Hepatocyte (in vitro differentiated cells): ENCODE results near the gene GPAT3. TPM values are rescaled to one million over a fixed set of nuclear protein-coding genes. Genes with fewer than 3 reads are reported as not detected.

Source experiments
- DNase-seq: peaks from one replicate; pipeline ENCODE4 v3.0.0-alpha.2; 2016; ENCODE audit warnings: low spot score
- H2AFZ ChIP-seq: fragments of 200-600 bp; sonication (generic); 2 replicates; pipeline ENCODE4 v1.6.0; 2016; ENCODE audit warnings: antibody characterized with exemption, mild to moderate bottlenecking
- H3K27ac ChIP-seq: fragments of 200-600 bp; sonication (generic); 2 replicates; pipeline ENCODE4 v1.5.1; 2016; ENCODE audit warnings: mild to moderate bottlenecking
- H3K27me3 ChIP-seq: fragments of 200-600 bp; sonication (generic); 2 replicates; pipeline ENCODE4 v1.6.1; 2016
- H3K36me3 ChIP-seq: fragments of 200-600 bp; sonication (generic); replicated peaks from 2 replicates; pipeline ENCODE4 v1.5.1; 2016; ENCODE audit warnings: low read depth; ENCODE audit not compliant: insufficient read depth
- H3K4me1 ChIP-seq: fragments of 200-600 bp; sonication (generic); 2 replicates; pipeline ENCODE4 v1.5.1; 2016; ENCODE audit warnings: mild to moderate bottlenecking, moderate library complexity; ENCODE audit not compliant: insufficient read depth
- H3K4me2 ChIP-seq: fragments of 200-600 bp; sonication (generic); 2 replicates; pipeline ENCODE4 v1.6.0; 2016
- H3K4me3 ChIP-seq: fragments of 200-600 bp; sonication (generic); 2 replicates; pipeline ENCODE4 v1.5.1; 2016; ENCODE audit warnings: mild to moderate bottlenecking
- H3K79me2 ChIP-seq: fragments of 200-600 bp; sonication (generic); 2 replicates; pipeline ENCODE4 v1.6.0; 2017; ENCODE audit warnings: mild to moderate bottlenecking
- H3K9me2 ChIP-seq: fragments of 200-600 bp; sonication (generic); replicated peaks from 2 replicates; pipeline ENCODE4 v1.6.0; 2017; ENCODE audit warnings: mild to moderate bottlenecking; ENCODE audit not compliant: insufficient read depth
- H3K9me3 ChIP-seq: fragments of 200-600 bp; sonication (generic); 2 replicates; pipeline ENCODE4 v1.5.1; 2016; ENCODE audit warnings: low read depth, mild to moderate bottlenecking
- H4K20me1 ChIP-seq: fragments of 200-600 bp; sonication (generic); 2 replicates; pipeline ENCODE4 v1.6.0; 2016; ENCODE audit warnings: mild to moderate bottlenecking; ENCODE audit not compliant: insufficient read depth, poor library complexity, severe bottlenecking
- EZH2 ChIP-seq: fragments of 200-600 bp; sonication (generic); IDR thresholded peaks from 2 replicates; pipeline ENCODE4 v1.6.1; 2016; ENCODE audit warnings: antibody characterized with exemption, mild to moderate bottlenecking, borderline replicate concordance
- EZH2phosphoT487 ChIP-seq: fragments of 200-600 bp; sonication (generic); IDR thresholded peaks from one replicate; pipeline ENCODE4 v1.6.1; 2018; ENCODE audit warnings: antibody characterized with exemption, mild to moderate bottlenecking, low read depth, moderate library complexity; ENCODE audit not compliant: unreplicated experiment, severe bottlenecking
- WGBS: methylation state at CpG from one replicate; pipeline ENCODE4 v1.1.6; 2016; ENCODE audit warnings: low lambda C conversion rate; ENCODE audit errors: missing lambda C conversion rate; 5-methylcytosine and 5-hydroxymethylcytosine counted together
- polyA plus RNA-seq: library from polyadenylated mRNA; unstranded; fragments of >200 nt; fragmentation: Nextera tagmentation; extraction: Ambion mirVana; gene quantifications from 2 replicates; pipeline ENCODE4 v1.2.1, GENCODE V29; 2016
- total RNA-seq: library from RNA; depleted of rRNA; stranded (reverse); fragments of >200 nt; gene quantifications from 2 replicates; pipeline ENCODE4 v1.2.3, GENCODE V29; 2014
- TF ChIP-seq, protein P1 (sequence below): fragments of 200-600 bp; sonication (generic); IDR thresholded peaks from 2 replicates; pipeline ENCODE4 v1.5.1; 2016; ENCODE audit warnings: antibody characterized with exemption, mild to moderate bottlenecking; ENCODE audit not compliant: poor library complexity

GPAT3 gene
- total and polyA plus RNA-seq, 2 experiments from 2014 or later: 3.3 to 4.4 TPM

DNA sequence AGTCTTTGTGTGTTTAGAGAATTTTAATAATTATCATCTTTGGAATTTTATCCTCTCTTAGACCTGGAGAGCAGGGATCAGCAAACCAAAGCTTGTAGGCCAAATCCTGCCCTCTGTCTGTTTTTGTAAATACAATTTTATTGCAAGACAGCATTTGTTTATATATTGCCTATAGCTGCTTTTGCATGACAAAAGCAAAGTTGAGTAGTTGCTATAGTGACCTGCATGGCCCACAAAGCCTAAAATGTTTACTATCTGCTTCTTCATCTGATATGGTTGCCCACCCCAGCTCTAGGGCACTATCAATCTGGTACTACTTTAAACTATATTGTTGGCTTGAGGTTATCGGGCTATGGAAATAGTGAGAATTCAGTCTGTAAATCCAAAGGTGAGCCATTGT, 80.3 kb downstream of the GPAT3 start:
- no peak for TF ChIP-seq EZH2
- TF ChIP-seq, protein P1, sequence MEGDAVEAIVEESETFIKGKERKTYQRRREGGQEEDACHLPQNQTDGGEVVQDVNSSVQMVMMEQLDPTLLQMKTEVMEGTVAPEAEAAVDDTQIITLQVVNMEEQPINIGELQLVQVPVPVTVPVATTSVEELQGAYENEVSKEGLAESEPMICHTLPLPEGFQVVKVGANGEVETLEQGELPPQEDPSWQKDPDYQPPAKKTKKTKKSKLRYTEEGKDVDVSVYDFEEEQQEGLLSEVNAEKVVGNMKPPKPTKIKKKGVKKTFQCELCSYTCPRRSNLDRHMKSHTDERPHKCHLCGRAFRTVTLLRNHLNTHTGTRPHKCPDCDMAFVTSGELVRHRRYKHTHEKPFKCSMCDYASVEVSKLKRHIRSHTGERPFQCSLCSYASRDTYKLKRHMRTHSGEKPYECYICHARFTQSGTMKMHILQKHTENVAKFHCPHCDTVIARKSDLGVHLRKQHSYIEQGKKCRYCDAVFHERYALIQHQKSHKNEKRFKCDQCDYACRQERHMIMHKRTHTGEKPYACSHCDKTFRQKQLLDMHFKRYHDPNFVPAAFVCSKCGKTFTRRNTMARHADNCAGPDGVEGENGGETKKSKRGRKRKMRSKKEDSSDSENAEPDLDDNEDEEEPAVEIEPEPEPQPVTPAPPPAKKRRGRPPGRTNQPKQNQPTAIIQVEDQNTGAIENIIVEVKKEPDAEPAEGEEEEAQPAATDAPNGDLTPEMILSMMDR: no peak
- no peak for TF ChIP-seq EZH2phosphoT487
- H3K4me1 ChIP-seq: peaks cover 8% of the 10 kb centered on the region
- no peak overlapping the region for H2AFZ ChIP-seq
- no peaks in the 10 kb centered on the region for H4K20me1 ChIP-seq
- no peaks in the 10 kb centered on the region for H3K9me2 ChIP-seq
- no peaks in the 10 kb centered on the region for H3K36me3 ChIP-seq
- no peak overlapping the region for H3K4me3 ChIP-seq
- H3K79me2 ChIP-seq: no peaks in the 10 kb centered on the region
- DNase-seq: no peak
- no peak overlapping the region for H3K27ac ChIP-seq
- H3K27me3 ChIP-seq: no peaks in the 10 kb centered on the region
- no peaks in the 10 kb centered on the region for H3K9me3 ChIP-seq
- H3K4me2 ChIP-seq: no peak overlapping the region
- 0% methylated on average over 1 of the region's 1 CpG for WGBS

DNA sequence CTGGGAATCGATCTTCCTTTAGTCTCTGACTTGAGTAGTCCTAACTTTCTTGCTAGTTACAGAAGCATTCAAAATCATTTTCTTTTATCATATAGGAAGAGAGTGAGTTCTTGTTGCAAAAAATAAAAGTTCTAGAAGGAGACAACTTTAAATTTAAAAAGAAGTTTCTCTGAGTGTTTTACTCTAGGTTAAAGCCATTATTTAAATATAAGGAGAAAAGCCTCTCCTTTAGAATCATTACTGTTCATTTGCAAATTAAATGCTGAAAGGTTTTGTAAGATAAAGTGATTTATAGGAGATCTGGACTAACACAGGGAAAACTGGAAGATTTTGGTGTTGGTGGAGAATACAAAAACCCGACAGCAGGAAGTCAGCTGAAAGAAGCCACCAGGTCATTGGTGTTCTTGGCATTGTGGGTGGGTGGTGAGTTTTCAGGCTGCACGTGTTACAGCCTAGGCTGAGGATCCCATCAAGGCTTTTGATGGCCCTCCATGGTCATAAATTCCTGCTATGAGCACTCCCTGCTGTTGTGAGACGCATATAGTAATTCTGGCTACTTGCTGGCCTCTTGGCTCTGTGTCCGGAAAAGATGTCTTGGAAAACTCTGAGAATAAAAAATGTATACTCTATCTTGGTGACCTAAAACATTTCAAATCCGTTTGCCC, 81.6 kb downstream of the GPAT3 start:
- Histone ChIP-seq H3K4me1 (peaks cover 8% of the 10 kb centered on the region), H3K4me2 (no peak overlapping the region), H3K9me3 (no peaks in the 10 kb centered on the region), H3K36me3 (no peaks in the 10 kb centered on the region), H3K9me2 (no peaks in the 10 kb centered on the region), H3K79me2 (no peaks in the 10 kb centered on the region), H3K27ac (peak overlapping the region; percentile 75), H3K27me3 (no peaks in the 10 kb centered on the region), H2AFZ (no peak overlapping the region), H4K20me1 (no peaks in the 10 kb centered on the region), H3K4me3 (no peak overlapping the region)
- TF ChIP-seq, protein P1: no peak
- TF ChIP-seq EZH2 (no peak), EZH2phosphoT487 (no peak)
- peak; percentile 16 for DNase-seq
- WGBS: 77% methylated on average over 6 of the region's 6 CpGs

DNA sequence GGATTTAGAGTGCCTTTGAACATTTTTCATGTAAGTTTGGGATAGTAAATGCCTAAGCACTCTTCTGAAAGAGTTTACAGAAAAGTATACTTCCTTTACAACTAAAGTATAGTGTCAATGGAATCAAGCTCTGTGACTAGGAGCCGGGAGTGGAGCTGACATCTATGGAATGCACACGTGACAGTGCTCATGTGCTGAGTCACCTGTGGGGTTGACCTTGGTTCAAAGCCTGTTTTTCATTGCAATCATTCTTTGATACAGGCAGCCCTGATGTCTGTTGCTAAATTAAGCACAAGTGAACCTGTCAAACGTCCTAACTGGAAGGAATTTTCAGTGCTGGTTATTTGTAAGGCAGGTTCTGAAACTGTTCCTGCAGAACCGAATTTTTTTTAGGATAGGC, 82.5 kb downstream of the GPAT3 start:
- TF ChIP-seq, protein P1: no peak
- TF ChIP-seq EZH2phosphoT487: no peak
- no peak for TF ChIP-seq EZH2
- H3K9me3 ChIP-seq: no peaks in the 10 kb centered on the region
- WGBS: 24% methylated on average over 4 of the region's 4 CpGs

More for the DNA sequence above, 82.5 kb downstream of the GPAT3 start:
- no peaks in the 10 kb centered on the region for H3K9me2 ChIP-seq
- H4K20me1 ChIP-seq: no peaks in the 10 kb centered on the region
- no peaks in the 10 kb centered on the region for H3K36me3 ChIP-seq
- no peak overlapping the region for H3K4me3 ChIP-seq
- peak overlapping the region; percentile 4 for H3K4me2 ChIP-seq
- peak overlapping the region; percentile 75 for H3K27ac ChIP-seq
- H2AFZ ChIP-seq: no peak overlapping the region
- H3K79me2 ChIP-seq: no peaks in the 10 kb centered on the region
- no peaks in the 10 kb centered on the region for H3K27me3 ChIP-seq
- peak; percentile 81 for DNase-seq
- peaks cover 8% of the 10 kb centered on the region for H3K4me1 ChIP-seq
